OCI-LY3 (cell line): ENCODE measurements around the gene MAGEA9B.

Experiments
- CTCF ChIP-seq: fragments of 200-600, 300-600 bp; sonication (generic); IDR thresholded peaks from 2 replicates; pipeline ENCODE4 v1.5.1; 2014; ENCODE audit warnings: antibody characterized with exemption, low read length, low read depth
- EZH2phosphoT487 ChIP-seq: fragments of 200-600 bp; shearing (Covaris generic); IDR thresholded peaks from 2 replicates; pipeline ENCODE4 v1.6.1; 2018; ENCODE audit warnings: antibody characterized with exemption, mixed run types, low read depth

GRCh38 chrX:149629730-149630387, 42.6 kb upstream of the MAGEA9B start:
- TF ChIP-seq CTCF (no peak), EZH2phosphoT487 (no peak)
